ENCODE data around the gene HMGXB4.

Gene HMGXB4

GRCh38 chr22:35312198-35313059 lies 55.1 kb downstream of the HMGXB4 start:
- DNase-seq = no peak

GRCh38 chr22:35313311-35314121 lies 56.2 kb downstream of the HMGXB4 start:
- peak; percentile 35 for DNase-seq

- DNase-seq = peak; percentile 12
These were observed 57.1 kb downstream of the HMGXB4 start for GRCh38 chr22:35314161-35314942.

- DNase-seq = no peak
These were observed 58.0 kb downstream of the HMGXB4 start for GRCh38 chr22:35315141-35315854.

GRCh38 chr22:35315855-35316745 lies 58.8 kb downstream of the HMGXB4 start:
- peak; percentile 25 for DNase-seq

- no peak for DNase-seq
These were observed 59.5 kb downstream of the HMGXB4 start for GRCh38 chr22:35316751-35317150.

- DNase-seq = no peak
These were observed 60.5 kb downstream of the HMGXB4 start for GRCh38 chr22:35317680-35318290.

GRCh38 chr22:35318346-35319215 lies 61.3 kb downstream of the HMGXB4 start:
- DNase-seq = no peak

- DNase-seq = no peak
These were observed 62.1 kb downstream of the HMGXB4 start for GRCh38 chr22:35319244-35319985.

GRCh38 chr22:35322126-35322525 lies 64.8 kb downstream of the HMGXB4 start:
- DNase-seq = no peak

- DNase-seq = no peak
These were observed 65.6 kb downstream of the HMGXB4 start for GRCh38 chr22:35322893-35323292.

GRCh38 chr22:35323305-35323704 lies 66.0 kb downstream of the HMGXB4 start:
- DNase-seq = no peak

- DNase-seq = no peak
These were observed 66.8 kb downstream of the HMGXB4 start for GRCh38 chr22:35324067-35324466.

- no peak for DNase-seq
These were observed 67.5 kb downstream of the HMGXB4 start for GRCh38 chr22:35324762-35325161.

- DNase-seq = no peak
These were observed 67.9 kb downstream of the HMGXB4 start for GRCh38 chr22:35325209-35325608.

GRCh38 chr22:35326854-35327562 lies 69.7 kb downstream of the HMGXB4 start:
- DNase-seq = no peak

- no peak for DNase-seq
These were observed 70.6 kb downstream of the HMGXB4 start for GRCh38 chr22:35327690-35328471.

- DNase-seq = no peak
These were observed 71.2 kb downstream of the HMGXB4 start for GRCh38 chr22:35328472-35328885.

Data from DMS79 treated with DMSO at 0.1 percent for 48 hours (cell line).